Measurements from ENCODE around the gene C11orf86.
A peak's percentile ranks its signal among the peaks of the same experiment; 100 is the strongest.
"Not testable (repeated sequence)": the region's sequence is repeated elsewhere in the genome, so short reads cannot be mapped to it uniquely, and the experiment has no call there.

Gene C11orf86

GRCh38 chr11:66992041-66992440, 16.9 kb downstream of the C11orf86 start:
- no peak for DNase-seq

GRCh38 chr11:66996609-66997273, 21.6 kb downstream of the C11orf86 start:
- no peak for DNase-seq

GRCh38 chr11:66999555-66999954, 24.5 kb downstream of the C11orf86 start:
- DNase-seq: no peak

GRCh38 chr11:67001332-67001731, 26.2 kb downstream of the C11orf86 start:
- DNase-seq: no peak

- no peak for DNase-seq
Measured at GRCh38 chr11:67002297-67002913, 27.3 kb downstream of the C11orf86 start.

- DNase-seq: no peak
Measured at GRCh38 chr11:67002921-67003411, 27.9 kb downstream of the C11orf86 start.

GRCh38 chr11:67005200-67005599, 30.1 kb downstream of the C11orf86 start:
- not testable (repeated sequence) for DNase-seq

GRCh38 chr11:67006029-67006884, 31.2 kb downstream of the C11orf86 start:
- DNase-seq: peak; percentile 86

- no peak for DNase-seq
Measured at GRCh38 chr11:67007126-67007525, 32.0 kb downstream of the C11orf86 start.

GRCh38 chr11:67010296-67010905, 35.3 kb downstream of the C11orf86 start:
- DNase-seq: no peak

- DNase-seq: no peak
Measured at GRCh38 chr11:67013511-67014045, 38.5 kb downstream of the C11orf86 start.

- DNase-seq: no peak
Measured at GRCh38 chr11:67014343-67014742, 39.2 kb downstream of the C11orf86 start.

- no peak for DNase-seq
Measured at GRCh38 chr11:67015048-67015447, 39.9 kb downstream of the C11orf86 start.

- no peak for DNase-seq
Measured at GRCh38 chr11:67016550-67016949, 41.4 kb downstream of the C11orf86 start.

GRCh38 chr11:67020949-67021348, 45.8 kb downstream of the C11orf86 start:
- DNase-seq: no peak

GRCh38 chr11:67022341-67022933, 47.3 kb downstream of the C11orf86 start:
- no peak for DNase-seq

- DNase-seq: peak; percentile 60
Measured at GRCh38 chr11:67022961-67023956, 48.2 kb downstream of the C11orf86 start, which contains the start of gene SYT12. SYT12 (plus strand) TSS chr11:67023134; CDS start chr11:67030145, 7,011 bp downstream.

- no peak for DNase-seq
Measured at GRCh38 chr11:67023957-67024353, 48.9 kb downstream of the C11orf86 start.

GRCh38 chr11:67024410-67024809, 49.3 kb downstream of the C11orf86 start:
- no peak for DNase-seq

GRCh38 chr11:67024966-67025365, 49.9 kb downstream of the C11orf86 start:
- DNase-seq: no peak

- DNase-seq: no peak
Measured at GRCh38 chr11:67025750-67026149, 50.6 kb downstream of the C11orf86 start.

All from DMS53 (cell line).